ENCODE results near the gene ARID2.

DNA sequence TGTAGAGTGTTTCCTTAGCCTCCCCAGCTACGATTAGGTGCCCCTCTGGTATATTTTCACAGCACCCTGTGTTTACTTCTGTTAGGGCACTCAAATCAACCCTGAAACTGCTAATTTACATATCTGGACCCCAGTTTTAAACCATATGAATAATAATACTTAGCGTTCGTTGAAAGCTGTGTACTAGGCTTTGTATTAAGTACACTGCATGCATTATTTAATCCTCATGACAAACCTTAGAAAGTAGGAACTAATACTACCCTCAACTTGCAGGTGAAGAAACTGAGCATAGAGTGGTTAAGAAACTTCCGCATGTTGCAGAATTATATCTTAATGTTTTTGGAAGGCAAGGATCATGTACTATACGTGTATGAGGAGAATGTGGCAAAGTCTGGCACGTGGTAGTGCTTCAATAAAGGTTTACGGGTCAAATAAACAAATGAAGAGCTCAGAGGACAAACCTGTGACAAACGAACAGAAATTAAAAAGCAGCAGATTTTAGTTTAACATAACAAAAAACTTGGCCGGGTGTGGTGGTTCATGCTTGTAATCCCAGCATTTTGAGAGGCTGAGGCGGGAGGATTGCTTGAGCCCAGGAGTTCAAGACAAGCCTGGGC, 22.2 kb upstream of the ARID2 start:
- TF ChIP-seq CTCF (IDR thresholded peaks at IDR 0.05) (no peak), POLR2A (IDR thresholded peaks at IDR 0.05) (no peak)

All from body of pancreas (tissue), 4 donors.